Mesodermal cell (in vitro differentiated cells): ENCODE results near the gene RPL32. TPM values are rescaled to one million over a fixed set of nuclear protein-coding genes. Genes with fewer than 3 reads are reported as not detected.
"Not testable (repeated sequence)": the region's sequence is repeated elsewhere in the genome, so short reads cannot be mapped to it uniquely, and the experiment has no call there.

Experiments used
- H3K27ac ChIP-seq: 2 replicates; pipeline ENCODE4 v1.7.0; 2013; ENCODE audit warnings: mild to moderate bottlenecking, low read depth, low read length, moderate library complexity; ENCODE audit not compliant: severe bottlenecking
- H3K36me3 ChIP-seq: 2 replicates; pipeline ENCODE4 v1.7.1; 2013; ENCODE audit warnings: mild to moderate bottlenecking, low read length, moderate library complexity; ENCODE audit not compliant: control insufficient read depth, insufficient read depth
- H3K4me1 ChIP-seq: one replicate; pipeline ENCODE4 v1.7.1; 2013; ENCODE audit warnings: mild to moderate bottlenecking, low read length; ENCODE audit not compliant: insufficient read depth, control insufficient read depth, poor library complexity, severe bottlenecking
- H3K4me3 ChIP-seq: 2 replicates; pipeline ENCODE4 v1.7.0; 2013; ENCODE audit warnings: low read length, control low read depth, mild to moderate bottlenecking; ENCODE audit not compliant: insufficient read depth, poor library complexity, severe bottlenecking; ENCODE audit errors: extremely low read depth
- H3K9me3 ChIP-seq: 2 replicates; pipeline ENCODE4 v1.7.1; 2013; ENCODE audit warnings: mild to moderate bottlenecking, low read length, moderate library complexity; ENCODE audit not compliant: control insufficient read depth
- whole genome bisulfite sequencing, 2 experiments: methylation state at CpG; one replicate each; pipeline ENCODE4 v1.1.5; 2013; ENCODE audit warnings: missing lambda C conversion rate in 2 of 2; ENCODE audit not compliant: insufficient coverage in 2 of 2; 5-methylcytosine and 5-hydroxymethylcytosine counted together
- polyA plus RNA-seq, 2 experiments: library from polyadenylated mRNA; stranded (reverse); fragments of 50-300 nt; gene quantifications; one replicate each; pipeline ENCODE4 v1.2.3, GENCODE V29; 2013

RPL32 gene
- polyA plus RNA-seq (2013, experiment 1 of 2): 2,921 TPM
- polyA plus RNA-seq (2013, experiment 2 of 2): 2,609 TPM

DNA sequence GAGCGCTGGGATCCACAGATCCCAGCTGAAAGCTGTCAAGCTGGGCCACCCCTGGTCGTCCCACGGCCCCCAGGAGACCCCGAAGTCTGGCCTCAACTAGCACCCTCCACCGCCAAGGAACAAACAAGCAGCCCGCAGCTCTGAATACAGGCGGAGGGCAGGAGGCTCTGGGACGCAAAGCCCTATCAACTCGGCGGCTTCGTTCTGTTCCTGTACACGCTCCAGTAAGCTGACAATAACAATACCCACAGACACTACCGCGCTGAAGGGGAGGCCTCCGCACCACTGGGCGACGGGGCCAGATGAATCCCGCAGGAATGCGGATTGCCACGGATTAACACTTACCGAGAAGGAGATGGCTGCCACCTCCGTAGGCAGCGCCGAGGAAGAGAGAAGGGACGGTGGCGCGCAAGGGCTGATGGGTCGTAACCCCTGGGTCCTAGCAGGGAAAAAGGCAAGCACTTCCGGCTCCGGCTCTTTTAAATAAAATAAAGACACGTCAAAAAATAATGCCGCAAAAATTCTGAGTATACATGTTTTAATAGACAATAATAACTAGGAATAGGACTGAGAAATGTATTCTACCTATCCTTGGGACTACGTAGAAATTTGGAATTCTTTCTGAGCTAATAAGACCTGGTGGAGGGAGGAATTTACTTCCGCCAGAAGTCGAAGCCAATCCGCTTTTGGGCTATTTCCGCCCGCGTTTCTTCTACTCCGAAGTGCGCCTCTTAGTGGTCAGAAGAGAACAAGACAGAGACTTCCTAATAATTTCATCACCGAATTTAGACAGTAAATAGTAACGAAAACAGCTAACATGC lies at the start of gene RPL32:
Gene RPL32, minus strand, starts transcription at position 417 of the 821 bp plus-strand sequence. CDS start 1,328 bp downstream, outside the sequence.
- Histone ChIP-seq H3K9me3 (no peaks in the 10 kb centered on the region), H3K27ac (peak within 1 kb of the TSS; percentile 99), H3K4me3 (peak within 1 kb of the TSS; percentile 97), H3K4me1 (peaks cover 21% of the 10 kb centered on the region), H3K36me3 (peaks cover 42% of the 10 kb centered on the region)
- 0% methylated on average over 20 to 24 of the region's 43 CpGs for WGBS, 2 experiments

DNA sequence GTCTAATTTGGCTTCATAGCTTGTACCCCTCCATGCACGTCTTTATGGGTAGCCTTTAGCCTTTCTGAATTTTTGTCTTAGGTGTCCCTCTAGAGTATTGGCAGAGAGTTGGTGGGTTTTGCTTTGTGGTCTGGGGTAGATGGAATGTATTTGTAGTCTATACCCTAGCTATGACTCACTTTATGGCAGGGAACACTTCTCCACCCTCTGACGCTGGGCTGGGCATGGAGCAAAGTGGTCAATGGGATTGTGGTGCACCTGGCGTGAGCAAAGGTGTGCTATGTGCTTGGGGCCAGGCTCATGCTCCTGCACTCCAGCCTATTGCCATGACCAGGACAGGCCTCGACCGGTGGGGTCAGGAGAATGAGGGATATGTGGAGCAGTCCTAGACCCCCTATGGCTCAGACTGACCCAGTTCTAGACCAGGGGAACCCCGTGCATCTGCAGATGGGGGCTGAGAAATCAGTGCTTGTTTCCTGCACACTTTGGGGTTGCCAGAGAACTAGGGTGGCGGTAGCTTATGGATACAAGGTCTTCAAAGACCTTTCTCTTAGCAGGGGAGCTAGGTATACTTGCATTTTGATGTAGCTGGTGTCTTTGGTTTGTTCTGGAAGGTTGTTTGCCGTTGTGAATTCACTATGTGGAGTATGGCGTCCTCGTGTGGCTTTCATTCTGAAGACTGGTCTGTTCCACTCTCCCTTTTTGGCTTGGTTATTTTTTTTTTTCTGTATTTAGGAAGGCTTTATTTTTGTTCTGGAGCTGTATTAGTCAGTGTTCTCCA lies 49.4 kb upstream of the RPL32 start:
- Histone ChIP-seq H3K4me3 (no peak overlapping the region), H3K4me1 (peaks cover 15% of the 10 kb centered on the region), H3K36me3 (no peaks in the 10 kb centered on the region), H3K9me3 (no peaks in the 10 kb centered on the region), H3K27ac (no peak overlapping the region)
- 78 to 90% methylated on average over 5 to 6 of the region's 10 CpGs for WGBS, 2 experiments

DNA sequence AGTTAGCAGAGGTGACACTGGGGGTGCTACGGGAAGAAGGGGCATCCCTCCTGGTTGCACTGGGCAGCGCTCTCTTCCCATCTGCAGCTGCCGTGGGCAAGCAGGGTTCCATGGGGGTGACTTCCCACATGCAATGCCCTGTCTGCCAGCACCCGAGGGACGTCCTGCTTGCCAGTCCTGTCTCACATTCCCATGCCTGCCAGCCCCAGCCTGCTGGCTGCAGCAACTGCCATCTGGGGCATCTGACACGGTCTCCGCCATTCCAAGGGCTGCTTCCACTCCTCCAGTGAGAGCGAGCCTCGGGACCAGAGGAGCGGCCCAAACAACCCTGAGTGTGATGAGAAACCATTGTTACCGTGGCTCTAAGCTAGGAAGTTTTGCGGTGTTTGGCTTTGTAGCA lies 45.4 kb upstream of the RPL32 start:
- Histone ChIP-seq H3K4me1 (peaks cover 8% of the 10 kb centered on the region), H3K9me3 (no peaks in the 10 kb centered on the region), H3K27ac (no peak overlapping the region), H3K4me3 (no peak overlapping the region), H3K36me3 (no peaks in the 10 kb centered on the region)
- WGBS, 2 experiments: 89 to 93% methylated on average over 11 to 12 of the region's 12 CpGs

DNA sequence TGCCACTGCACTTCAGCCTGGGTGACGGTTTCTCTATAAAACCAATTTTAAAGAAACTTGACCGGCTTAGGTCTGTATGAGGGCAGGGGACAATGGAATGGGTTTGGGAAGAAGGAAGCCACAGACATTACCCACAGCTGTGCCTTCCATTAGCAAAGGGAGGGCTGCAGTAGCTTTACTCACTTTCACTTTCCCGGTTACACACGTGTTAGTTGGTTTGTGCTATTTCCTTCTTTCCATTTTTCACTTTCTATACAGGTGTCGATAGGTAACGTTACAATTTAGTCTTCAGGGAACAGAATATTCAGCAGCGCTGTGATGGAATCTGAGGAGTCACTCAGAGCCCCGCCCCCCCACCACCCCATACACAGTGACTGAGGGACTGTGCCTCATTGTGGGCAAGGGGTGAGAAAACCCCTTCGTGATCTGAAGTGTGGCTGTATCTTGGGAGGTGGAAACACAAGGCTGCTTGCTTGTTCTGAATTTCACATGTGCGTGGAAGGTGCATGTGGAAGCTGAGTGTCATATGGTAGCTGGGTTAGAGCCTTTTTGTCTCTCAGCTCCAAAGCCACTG lies 44.8 kb upstream of the RPL32 start:
- 89 to 93% methylated on average over 2 to 4 of the region's 10 CpGs for WGBS, 2 experiments
- H3K27ac ChIP-seq: no peak overlapping the region

DNA sequence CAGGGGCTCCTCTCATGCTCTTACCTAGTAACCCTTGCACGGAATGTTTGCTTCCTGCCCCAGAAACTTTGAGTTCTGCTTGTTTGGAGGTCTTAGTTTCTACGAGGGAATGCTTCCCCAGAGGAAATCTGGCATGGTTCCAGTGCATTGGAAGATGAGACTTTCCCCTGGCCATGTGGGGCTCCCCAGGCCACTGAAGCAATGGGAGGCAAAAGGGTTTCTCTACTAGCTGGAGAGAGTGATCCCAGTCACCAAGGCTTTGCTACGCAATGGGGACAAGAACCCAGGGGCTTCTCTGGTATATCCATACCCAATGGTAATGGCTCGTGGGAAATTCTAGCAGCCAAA lies 44.2 kb upstream of the RPL32 start:
- Histone ChIP-seq H3K36me3 (no peaks in the 10 kb centered on the region), H3K27ac (no peak overlapping the region), H3K4me3 (no peak overlapping the region), H3K4me1 (peaks cover 5% of the 10 kb centered on the region), H3K9me3 (no peaks in the 10 kb centered on the region)
- WGBS, 2 experiments: 89 to 91% methylated on average over 3 to 4 of the region's 4 CpGs

More for the DNA sequence above, 44.8 kb upstream of the RPL32 start:
- Histone ChIP-seq H3K4me3 (no peak overlapping the region), H3K9me3 (no peaks in the 10 kb centered on the region), H3K4me1 (peaks cover 8% of the 10 kb centered on the region), H3K36me3 (no peaks in the 10 kb centered on the region)

DNA sequence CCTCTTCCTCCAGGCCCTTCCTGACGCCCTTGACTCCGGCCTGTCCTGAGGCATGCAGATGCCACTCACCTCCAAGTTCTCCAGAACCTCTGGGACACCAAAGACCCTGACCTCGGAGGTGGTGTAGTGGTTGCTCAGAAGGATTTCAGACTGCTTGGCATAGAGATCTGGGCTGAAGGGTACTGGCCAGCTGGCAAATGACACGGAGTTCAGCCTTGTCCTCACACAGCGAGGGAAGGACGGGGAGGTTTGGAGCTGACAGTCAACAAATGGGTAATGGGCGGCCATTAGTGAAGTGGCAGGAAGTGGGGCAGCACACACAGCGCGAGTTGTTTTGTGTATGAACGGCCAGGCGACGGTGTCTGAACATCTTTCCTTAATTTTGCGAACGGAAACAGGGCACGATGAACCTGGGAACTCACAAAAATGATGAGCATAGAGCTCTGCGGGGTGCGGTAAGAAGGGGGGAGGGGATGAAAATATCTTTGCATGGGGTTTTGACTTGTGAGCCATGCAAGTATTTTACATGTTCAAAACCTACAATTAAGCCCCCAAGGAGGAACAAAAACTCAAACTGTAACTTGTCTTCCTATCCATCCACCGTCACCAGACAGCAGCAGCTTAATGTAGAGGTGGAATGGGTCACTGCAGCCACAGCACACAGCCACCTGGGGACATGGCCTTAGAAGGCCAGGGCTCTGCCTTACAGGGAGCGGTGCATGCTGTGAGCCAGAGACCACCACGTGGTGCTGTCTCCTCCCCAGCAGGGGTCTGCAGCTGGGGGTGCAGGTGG lies 43.6 kb upstream of the RPL32 start:
- no peak overlapping the region for H3K4me3 ChIP-seq

DNA sequence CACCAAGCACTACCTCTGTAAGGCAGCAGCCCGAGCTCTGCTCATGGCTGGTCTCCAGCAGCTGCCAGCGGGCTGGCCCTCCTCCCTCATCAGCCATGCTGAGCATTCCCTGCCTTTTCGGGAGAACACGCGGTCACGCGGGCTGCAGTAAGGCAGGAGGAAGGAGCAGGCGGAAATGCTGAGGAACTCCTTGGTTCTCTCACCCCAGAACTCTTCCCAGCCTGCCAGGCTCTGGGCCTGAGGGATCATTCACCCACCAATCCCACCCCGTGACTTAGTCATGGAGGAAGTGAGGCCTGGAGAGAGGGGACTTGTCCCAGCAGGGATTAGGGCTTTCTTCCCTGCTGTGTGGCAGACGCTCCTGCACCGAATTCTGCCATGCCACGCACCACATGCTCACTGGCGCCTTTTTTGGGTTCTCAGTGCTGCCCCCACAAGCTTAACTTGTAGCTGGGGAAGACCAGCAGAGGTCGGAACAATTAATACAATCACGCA lies 42.9 kb upstream of the RPL32 start:
- H3K4me1 ChIP-seq: peaks cover 5% of the 10 kb centered on the region
- H3K4me3 ChIP-seq: no peak overlapping the region
- 78 to 93% methylated on average over 4 to 8 of the region's 15 CpGs for WGBS, 2 experiments
- H3K9me3 ChIP-seq: no peaks in the 10 kb centered on the region
- no peaks in the 10 kb centered on the region for H3K36me3 ChIP-seq
- no peak overlapping the region for H3K27ac ChIP-seq

More for the DNA sequence above, 43.6 kb upstream of the RPL32 start:
- Histone ChIP-seq H3K27ac (no peak overlapping the region), H3K36me3 (no peaks in the 10 kb centered on the region), H3K9me3 (no peaks in the 10 kb centered on the region), H3K4me1 (peaks cover 5% of the 10 kb centered on the region)
- WGBS, 2 experiments: 90 to 91% methylated on average over 15 to 18 of the region's 20 CpGs

DNA sequence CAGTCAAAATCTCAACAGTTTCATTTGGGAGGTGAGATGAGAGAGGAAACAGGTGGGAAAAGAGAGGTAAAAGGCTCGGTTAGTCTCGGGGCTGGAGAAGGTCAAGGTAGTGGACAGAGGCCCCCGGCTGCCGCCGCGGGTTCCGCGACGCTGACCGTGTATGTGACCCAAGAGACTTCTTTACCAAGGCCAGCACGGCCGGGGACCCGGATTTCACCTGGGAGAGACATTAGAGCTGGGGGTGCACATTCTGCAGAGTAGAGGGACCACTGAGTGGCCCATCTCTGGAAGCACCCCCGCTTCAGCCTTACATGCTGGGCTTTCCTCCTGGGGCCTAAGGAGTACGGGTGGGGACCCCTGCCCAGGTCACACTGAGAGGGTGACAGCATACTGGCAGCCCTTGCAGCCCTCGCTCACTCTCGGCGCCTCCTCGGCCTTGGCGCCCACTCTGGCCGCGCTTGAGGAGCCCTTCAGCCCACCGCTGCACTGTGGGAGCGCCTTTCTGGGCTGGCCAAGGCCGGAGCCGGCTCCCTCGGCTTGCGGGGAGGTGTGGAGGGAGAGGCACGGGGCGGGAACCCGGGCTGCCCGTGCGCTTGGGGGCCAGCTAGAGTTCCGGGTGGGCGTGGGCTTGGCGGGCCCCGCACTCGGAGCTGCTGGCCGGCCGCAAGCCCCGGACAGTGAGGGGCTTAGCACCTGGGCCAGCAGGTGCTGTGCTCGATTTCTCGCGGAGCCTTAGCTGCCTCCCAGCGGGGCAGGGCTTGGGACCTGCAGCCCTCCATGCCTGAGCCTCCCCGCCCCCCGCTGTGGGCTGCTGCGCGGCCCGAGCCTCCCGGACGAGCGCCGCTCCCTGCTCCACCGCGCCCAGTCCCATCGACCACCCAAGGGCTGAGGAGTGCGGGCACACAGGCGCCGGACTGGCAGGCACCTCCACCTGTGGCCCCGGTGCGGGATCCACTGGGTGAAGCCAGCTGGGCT lies 41.3 kb upstream of the RPL32 start:
- WGBS, 2 experiments: 93 to 97% methylated on average over 27 to 56 of the region's 62 CpGs
- no peaks in the 10 kb centered on the region for H3K36me3 ChIP-seq
- no peaks in the 10 kb centered on the region for H3K9me3 ChIP-seq
- H3K4me3 ChIP-seq: no peak overlapping the region
- peaks cover 5% of the 10 kb centered on the region for H3K4me1 ChIP-seq
- H3K27ac ChIP-seq: no peak overlapping the region

DNA sequence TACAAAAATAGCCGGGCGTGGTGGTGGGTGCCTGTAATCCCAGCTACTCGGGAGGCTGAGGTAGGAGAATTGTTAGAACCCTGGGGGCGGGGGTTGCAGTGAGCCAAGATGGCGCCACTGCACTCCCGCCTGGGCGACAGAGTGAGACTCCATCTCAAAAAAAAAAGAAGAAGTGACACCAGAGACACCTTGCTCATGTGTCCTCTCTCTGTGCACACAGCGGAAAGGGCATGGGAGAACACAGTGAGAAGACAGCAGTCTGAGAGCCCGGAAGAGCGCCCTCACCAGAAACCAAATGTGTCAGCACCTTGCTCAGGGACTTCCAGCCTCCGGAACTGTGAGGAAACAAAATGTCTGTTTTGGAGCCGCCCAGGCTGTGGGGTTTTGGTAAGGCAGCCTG lies 40.5 kb upstream of the RPL32 start:
- H3K27ac ChIP-seq, H3K9me3 ChIP-seq, H3K4me3 ChIP-seq, H3K36me3 ChIP-seq, H3K4me1 ChIP-seq: not testable (repeated sequence)
- 77 to 90% methylated on average over 7 to 11 of the region's 12 CpGs for WGBS, 2 experiments
